Upper lobe of right lung (tissue), 1 donor: ENCODE data around the gene BCL11A. TPM values are rescaled to one million over a fixed set of nuclear protein-coding genes. Genes with fewer than 3 reads are reported as not detected.
A peak's percentile ranks its signal among the peaks of the same experiment; 100 is the strongest.

Experiments
- ATAC-seq: fragments of 200-7000 bp; cut with Tn5 transposase; one replicate; pipeline ENCODE4 v1.9.1; 2020; ENCODE audit warnings: mild to moderate bottlenecking, moderate library complexity
- DNase-seq: peaks from one replicate; pipeline ENCODE4 v3.0.0-alpha.2; 2020
- H3K27ac ChIP-seq: fragments of 200-600 bp; one replicate; pipeline ENCODE4 v1.8.0; 2022
- H3K27me3 ChIP-seq: fragments of 200-600 bp; one replicate; pipeline ENCODE4 v1.8.0; 2022; ENCODE audit warnings: mild to moderate bottlenecking
- H3K36me3 ChIP-seq: fragments of 200-600 bp; one replicate; pipeline ENCODE4 v1.8.0; 2022
- H3K4me1 ChIP-seq: fragments of 200-600 bp; one replicate; pipeline ENCODE4 v1.8.0; 2022
- H3K4me3 ChIP-seq: fragments of 200-600 bp; one replicate; pipeline ENCODE4 v1.8.0; 2022; ENCODE audit warnings: mild to moderate bottlenecking
- H3K9me3 ChIP-seq: fragments of 200-600 bp; one replicate; pipeline ENCODE4 v1.8.0; 2022
- intact Hi-C: fragments of 100-400 bp; cut with DNase I; formaldehyde crosslinking; loops from one replicate; pipeline ENCODE4 v1.11.0; 2022
- total RNA-seq: library from RNA; stranded (reverse); fragmentation: NEBNext Ultra II Directional; extraction: Animal tissue kit (Norgen Biotek cat#: 25700); gene quantifications from one replicate; pipeline ENCODE4 v1.2.1, GENCODE V29; 2021
- TF ChIP-seq, protein P1 (sequence below): fragments of 200-600 bp; IDR thresholded peaks from one replicate; pipeline ENCODE4 v1.8.0; 2022; ENCODE audit warnings: antibody characterized with exemption
- donor health status: DM: no; HTN: yes; CAD: no; lungs with severe emphysema.

BCL11A gene
- total RNA-seq, 1 donor from 2014 or later, result 10.3 TPM

DNA sequence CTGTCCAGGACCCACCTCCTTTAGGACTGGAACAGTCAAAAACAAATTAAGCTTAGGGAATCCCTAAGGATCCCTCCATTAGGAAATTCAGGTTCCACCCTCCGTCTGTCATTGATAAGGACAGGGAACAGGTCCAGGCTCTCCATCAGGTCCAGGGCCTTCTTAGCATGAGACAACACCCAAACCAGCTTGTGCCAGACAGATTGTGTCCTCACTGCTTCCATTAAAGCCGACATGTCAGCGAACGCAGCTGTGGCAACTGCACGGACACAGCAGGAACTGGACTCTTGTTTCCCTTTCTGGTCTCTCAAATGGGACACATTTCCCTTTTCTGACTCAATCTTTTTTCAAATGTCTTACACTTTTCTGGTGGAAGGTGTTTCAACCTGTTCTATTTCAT is 81.4 kb downstream of the BCL11A start:
- ATAC-seq (peak; percentile 50), DNase-seq (no peak)
- TF ChIP-seq, protein P1, sequence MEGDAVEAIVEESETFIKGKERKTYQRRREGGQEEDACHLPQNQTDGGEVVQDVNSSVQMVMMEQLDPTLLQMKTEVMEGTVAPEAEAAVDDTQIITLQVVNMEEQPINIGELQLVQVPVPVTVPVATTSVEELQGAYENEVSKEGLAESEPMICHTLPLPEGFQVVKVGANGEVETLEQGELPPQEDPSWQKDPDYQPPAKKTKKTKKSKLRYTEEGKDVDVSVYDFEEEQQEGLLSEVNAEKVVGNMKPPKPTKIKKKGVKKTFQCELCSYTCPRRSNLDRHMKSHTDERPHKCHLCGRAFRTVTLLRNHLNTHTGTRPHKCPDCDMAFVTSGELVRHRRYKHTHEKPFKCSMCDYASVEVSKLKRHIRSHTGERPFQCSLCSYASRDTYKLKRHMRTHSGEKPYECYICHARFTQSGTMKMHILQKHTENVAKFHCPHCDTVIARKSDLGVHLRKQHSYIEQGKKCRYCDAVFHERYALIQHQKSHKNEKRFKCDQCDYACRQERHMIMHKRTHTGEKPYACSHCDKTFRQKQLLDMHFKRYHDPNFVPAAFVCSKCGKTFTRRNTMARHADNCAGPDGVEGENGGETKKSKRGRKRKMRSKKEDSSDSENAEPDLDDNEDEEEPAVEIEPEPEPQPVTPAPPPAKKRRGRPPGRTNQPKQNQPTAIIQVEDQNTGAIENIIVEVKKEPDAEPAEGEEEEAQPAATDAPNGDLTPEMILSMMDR, result no peak
- H3K27ac ChIP-seq, result no peak overlapping the region
- intact Hi-C loops, result no loop called here
- H3K4me3 ChIP-seq, result no peak overlapping the region
- H3K27me3 ChIP-seq, result no peaks in the 10 kb centered on the region
- H3K9me3 ChIP-seq, result no peaks in the 10 kb centered on the region
- H3K4me1 ChIP-seq, result peaks cover 2% of the 10 kb centered on the region
- no peaks in the 10 kb centered on the region for H3K36me3 ChIP-seq

DNA sequence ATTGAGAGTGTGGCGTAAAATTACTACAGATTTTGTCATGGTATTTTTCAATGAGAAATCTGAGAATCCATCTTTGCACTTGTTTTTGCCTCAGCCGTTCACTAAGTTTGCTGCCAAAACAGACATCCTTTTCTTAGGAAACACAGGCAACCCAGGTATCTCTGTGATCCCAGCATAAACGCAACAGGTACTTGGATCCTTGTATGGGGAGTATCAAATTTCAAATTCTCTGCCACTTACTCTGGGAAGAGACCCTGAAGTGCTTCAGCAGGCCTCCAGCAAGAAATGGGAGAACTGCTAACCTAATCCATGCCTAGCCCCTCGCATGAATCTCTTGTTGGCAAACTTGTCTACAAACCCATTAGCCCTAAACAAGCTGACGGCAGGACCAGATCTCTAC is 83.1 kb downstream of the BCL11A start:
- Histone ChIP-seq H3K9me3 (no peaks in the 10 kb centered on the region), H3K27ac (no peak overlapping the region), H3K27me3 (no peaks in the 10 kb centered on the region), H3K4me3 (no peak overlapping the region), H3K36me3 (no peaks in the 10 kb centered on the region), H3K4me1 (no peaks in the 10 kb centered on the region)
- DNase-seq, result no peak
- intact Hi-C loops, result no loop called here
- TF ChIP-seq, protein P1, result no peak
- no peak for ATAC-seq

DNA sequence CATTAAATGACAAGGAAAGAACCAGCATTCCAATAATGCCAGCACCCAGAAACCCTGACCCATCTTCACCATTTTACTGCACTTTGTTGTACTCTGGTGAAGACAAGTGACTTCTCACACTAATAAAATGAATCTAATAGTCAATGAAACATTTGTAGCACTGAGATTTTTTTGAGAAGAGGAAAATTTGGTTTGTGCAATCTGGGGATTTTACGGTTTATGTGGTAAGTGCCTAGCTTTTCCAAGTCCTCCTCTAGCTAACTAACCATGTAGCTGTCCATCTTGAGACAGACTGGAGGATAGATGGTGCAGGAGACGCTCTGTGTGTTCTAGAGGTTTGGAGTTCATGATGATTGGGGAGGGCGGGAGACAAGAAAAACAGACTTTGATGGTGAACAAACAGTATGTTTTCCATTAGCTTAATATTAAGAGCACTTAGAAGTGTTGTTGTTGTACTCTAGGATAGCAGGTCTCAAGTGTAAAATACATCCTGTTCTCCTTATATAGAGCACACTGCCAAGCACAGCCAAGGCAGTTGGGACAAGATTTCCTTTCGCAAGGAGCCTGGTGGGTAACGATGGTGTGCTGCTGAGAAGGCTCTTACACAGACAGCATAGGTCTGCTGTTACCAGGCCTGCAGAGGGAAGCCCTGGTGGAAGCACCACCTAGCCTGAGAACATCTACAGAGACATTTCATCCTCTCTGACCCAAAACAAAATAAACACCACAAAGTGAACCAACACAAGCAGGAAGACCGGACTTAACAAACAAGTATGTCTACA is 83.7 kb downstream of the BCL11A start:
- Histone ChIP-seq H3K27me3 (no peaks in the 10 kb centered on the region), H3K9me3 (no peaks in the 10 kb centered on the region), H3K36me3 (no peaks in the 10 kb centered on the region), H3K27ac (no peak overlapping the region), H3K4me3 (no peak overlapping the region), H3K4me1 (no peaks in the 10 kb centered on the region)
- ATAC-seq (peak; percentile 71), DNase-seq (no peak)
- intact Hi-C loops, result no loop called here
- TF ChIP-seq, protein P1, result no peak

DNA sequence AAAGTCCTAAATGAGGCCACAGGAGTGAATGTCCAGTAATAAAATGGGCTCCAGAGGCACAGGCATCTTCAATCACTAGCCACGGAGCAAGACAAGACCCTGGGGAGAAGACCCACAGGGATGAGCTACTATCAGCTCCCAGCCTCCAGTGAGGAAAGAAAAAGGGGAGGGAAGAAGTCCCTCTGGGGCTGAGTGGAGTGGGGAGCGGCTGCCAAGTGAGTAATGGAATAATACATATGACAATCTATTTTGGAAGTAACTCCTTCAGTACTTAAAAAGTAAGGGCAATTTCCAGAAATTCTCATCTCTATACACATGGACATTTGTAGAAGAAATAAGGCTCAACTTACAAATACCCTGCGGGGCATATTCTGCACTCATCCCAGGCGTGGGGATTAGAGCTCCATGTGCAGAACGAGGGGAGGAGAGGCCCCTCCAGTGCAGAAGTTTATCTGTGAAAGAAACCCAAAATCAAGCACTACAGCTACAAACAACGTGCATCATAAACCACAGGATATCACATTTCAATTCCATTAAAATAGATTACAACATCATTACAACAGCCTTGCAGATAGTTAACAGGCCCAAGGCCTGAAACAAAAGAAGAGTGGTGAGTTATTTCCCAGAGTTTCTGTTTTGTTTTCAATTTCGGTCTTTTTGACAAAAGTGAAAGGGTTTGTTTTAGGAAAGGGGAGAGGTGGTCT is 84.9 kb downstream of the BCL11A start:
- Histone ChIP-seq H3K36me3 (no peaks in the 10 kb centered on the region), H3K27me3 (no peaks in the 10 kb centered on the region), H3K27ac (no peak overlapping the region), H3K9me3 (no peaks in the 10 kb centered on the region), H3K4me1 (no peaks in the 10 kb centered on the region), H3K4me3 (no peak overlapping the region)
- ATAC-seq (no peak), DNase-seq (no peak)
- TF ChIP-seq, protein P1, result no peak
- intact Hi-C loops, result no loop called here

DNA sequence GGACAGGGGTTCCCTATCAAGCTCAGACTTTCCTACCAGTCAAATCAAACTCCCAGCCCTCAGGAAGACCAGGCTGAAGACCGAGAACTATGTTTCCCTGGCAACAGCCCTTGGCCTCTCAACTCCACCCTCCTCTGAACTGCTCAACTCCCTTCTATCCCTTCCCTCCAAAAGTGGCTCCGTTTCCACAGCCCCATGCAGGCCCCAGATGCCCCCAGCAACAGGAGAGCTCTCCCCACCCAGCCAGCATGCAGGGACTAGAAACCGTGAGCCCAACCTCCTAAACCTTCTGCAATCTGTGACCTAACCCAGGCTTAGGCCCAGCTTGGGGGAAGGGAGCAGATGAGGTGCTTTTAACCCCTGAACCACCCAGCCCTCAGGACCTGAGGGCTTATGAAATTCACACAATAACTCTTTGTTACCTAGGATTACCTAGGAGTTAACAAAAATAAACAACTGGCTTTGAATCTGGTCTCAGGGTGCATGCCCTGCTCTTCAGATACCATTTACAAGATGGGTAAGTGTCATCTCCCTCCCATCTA is 87.2 kb downstream of the BCL11A start:
- Histone ChIP-seq H3K4me3 (no peak overlapping the region), H3K9me3 (no peaks in the 10 kb centered on the region), H3K27me3 (no peaks in the 10 kb centered on the region), H3K4me1 (no peaks in the 10 kb centered on the region), H3K27ac (no peak overlapping the region), H3K36me3 (no peaks in the 10 kb centered on the region)
- TF ChIP-seq, protein P1, result no peak
- no peak for DNase-seq
- ATAC-seq, result no peak
- intact Hi-C loops, result no loop called here
